NT2/D1 (cell line): ENCODE data around the gene NRXN2.

Experiments
- SUZ12 ChIP-seq: IDR thresholded peaks from 2 replicates; pipeline ENCODE4 v1.6.1; 2011; ENCODE audit not compliant: insufficient read length, insufficient read depth; ENCODE audit errors: extremely low read depth
- YY1 ChIP-seq: IDR thresholded peaks from 2 replicates; pipeline ENCODE4 v1.6.1; 2011; ENCODE audit not compliant: insufficient read length, insufficient read depth
- ZNF274 ChIP-seq: IDR thresholded peaks from 2 replicates; pipeline ENCODE4 v1.6.1; 2011; ENCODE audit warnings: mild to moderate bottlenecking, low read depth, low read length

- no peak for TF ChIP-seq ZNF274
- TF ChIP-seq SUZ12 = no peak
- no peak for TF ChIP-seq YY1
Measured at GRCh38 chr11:64581057-64581523, 141.9 kb downstream of the NRXN2 start.
